HG03045 (cell line): ENCODE results near the gene PAQR7.

ENCODE experiments used
- ATAC-seq: cut with Tn5 transposase; IDR thresholded peaks from one replicate; pipeline ENCODE4 v1.9.1; 2021; ENCODE audit warnings: mild to moderate bottlenecking, moderate library complexity; ENCODE audit not compliant: unreplicated experiment

Gene PAQR7

GRCh38 chr1:25874635-25875153 lies 814 bp downstream of the PAQR7 start:
- ATAC-seq: no peak

GRCh38 chr1:25874209-25874608 lies 1.3 kb downstream of the PAQR7 start:
- ATAC-seq: no peak

DNA sequence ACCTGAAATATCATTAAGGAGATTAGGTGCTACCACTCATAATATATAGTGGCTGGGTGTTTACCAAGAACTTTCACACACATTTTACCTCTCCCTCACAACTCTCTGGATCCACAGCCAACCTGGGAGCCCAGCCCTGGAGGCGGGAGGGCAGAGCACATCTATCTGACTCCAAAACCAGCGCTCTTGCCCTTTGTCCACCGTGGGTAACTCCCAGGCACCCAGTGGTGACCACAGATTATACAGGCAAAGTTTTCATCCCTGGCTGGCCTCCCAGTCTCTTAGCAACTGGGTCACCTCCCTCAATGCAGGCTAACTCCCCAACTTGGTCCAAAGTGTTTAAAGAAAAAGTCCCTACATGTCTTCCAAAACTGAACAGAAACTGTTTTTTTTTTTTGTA lies 2.4 kb downstream of the PAQR7 start:
- no peak for ATAC-seq

- no peak for ATAC-seq
These were observed 2.8 kb downstream of the PAQR7 start for GRCh38 chr1:25872713-25873112.

DNA sequence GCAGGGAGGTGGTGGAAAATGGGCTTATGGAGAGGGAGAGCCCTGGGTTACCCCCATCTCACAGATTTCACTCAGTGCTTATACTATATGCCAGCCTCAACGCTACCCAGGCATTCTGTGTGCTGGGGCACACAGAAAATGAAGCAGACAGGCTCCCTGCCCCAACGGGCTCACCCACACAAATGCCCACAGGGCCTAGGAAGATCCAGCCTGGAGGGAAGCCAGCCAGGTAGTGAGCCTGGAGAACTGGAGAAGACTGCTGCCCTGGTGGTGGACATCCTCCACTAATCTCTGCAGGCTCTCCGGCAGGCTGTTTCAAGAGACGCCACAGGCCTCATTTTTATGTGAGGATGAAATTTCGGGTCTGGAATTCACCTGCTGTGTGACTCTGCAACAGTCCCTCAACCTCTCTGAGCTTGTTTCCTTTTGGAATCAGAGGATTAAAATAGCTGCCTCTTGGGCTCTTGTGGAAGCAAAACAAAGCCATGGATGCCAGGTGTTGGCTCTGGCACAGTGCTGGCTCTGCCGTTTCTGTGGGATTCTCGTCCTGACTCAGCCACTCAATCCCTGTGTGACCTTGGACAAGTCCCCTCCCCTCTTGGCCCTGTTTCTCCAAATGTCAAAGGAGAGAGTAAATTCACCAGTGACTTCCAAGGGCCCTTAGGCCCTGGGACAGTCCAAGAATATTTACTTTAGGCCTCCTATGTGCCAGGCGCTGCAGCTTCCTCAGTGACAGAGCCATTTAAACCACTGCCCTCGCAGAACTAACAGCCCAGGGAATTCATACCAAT lies 3.6 kb downstream of the PAQR7 start:
- no peak for ATAC-seq

DNA sequence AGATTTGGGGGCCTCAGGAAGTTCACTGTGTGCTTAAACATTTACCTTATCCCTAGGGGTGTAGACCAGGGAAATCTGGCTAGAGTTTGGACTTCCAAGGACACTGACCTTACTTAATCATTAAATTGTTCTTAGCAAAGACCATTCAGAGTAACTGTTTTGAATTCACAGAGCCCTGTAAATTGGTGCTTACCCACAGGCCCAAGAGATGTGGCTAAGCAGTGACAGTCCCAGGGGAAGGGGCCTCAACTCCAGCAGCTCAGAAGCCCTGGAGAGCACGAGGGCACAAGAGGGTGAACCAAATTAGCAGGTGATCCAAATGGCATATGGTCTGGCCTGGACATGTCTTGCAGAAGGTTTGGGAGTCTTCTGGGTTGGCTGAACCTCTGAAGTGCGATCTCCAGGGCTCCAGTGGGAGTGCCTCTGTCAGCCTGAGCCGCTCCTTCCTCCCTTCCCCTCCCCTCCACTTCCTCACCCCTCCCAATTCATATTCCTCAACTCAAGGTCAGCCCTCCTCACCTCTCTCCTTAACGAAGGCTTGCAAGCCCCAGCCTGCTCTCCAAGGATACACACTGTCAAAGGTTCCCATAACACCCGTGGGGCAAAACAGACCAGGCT lies 4.3 kb downstream of the PAQR7 start:
- ATAC-seq: no peak

DNA sequence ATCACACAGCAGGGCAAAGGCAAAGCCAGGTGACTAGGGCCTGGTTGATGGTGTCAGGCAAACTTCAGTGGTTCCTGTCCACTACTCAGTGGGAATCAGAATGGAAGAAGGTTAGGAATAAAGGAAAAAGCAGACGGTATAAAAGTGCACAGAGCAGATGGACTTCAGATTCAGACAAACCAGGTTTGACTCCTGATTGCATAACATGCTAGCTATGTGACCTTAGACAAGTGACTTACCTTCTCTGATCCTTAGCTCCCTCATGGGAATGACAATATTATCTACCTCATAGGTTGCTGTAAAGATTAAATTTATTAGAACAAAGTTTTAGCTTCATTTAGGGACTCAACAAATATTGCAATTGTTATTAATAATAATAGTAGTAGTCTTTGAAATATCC lies 4.9 kb downstream of the PAQR7 start:
- ATAC-seq: no peak

DNA sequence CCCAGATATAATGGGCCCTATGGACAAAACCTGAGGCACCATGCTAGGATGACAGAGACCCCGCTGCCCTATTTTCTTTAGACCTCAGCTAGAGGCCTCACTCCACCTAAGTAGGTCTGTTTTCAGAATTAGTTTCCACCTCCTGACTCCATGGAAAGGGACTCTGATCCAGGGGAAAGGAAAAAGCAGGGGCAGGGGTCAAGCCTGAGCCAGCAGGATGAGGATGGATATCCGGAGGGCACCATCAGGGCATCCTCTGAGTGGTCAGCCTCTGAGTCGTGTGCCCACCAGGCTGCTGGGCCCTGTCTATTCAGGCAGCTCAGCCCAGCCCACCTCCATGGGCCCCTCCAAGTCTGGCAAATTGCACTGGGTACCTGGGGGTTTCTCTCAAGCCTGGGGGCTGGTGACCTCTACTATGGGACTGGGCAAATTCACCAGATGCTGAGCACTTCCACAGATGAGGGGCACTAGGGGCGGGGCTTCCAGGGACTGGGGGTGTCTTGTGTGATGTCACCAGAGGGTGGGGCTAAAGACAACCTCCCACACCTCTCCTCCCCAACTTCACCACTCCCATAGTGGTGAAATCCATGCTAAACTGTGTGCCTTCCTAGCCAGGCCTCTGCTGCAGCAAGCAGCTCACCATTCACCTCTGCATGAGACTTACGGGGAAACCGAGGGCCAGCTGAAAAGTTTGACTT lies 5.5 kb downstream of the PAQR7 start:
- no peak for ATAC-seq

DNA sequence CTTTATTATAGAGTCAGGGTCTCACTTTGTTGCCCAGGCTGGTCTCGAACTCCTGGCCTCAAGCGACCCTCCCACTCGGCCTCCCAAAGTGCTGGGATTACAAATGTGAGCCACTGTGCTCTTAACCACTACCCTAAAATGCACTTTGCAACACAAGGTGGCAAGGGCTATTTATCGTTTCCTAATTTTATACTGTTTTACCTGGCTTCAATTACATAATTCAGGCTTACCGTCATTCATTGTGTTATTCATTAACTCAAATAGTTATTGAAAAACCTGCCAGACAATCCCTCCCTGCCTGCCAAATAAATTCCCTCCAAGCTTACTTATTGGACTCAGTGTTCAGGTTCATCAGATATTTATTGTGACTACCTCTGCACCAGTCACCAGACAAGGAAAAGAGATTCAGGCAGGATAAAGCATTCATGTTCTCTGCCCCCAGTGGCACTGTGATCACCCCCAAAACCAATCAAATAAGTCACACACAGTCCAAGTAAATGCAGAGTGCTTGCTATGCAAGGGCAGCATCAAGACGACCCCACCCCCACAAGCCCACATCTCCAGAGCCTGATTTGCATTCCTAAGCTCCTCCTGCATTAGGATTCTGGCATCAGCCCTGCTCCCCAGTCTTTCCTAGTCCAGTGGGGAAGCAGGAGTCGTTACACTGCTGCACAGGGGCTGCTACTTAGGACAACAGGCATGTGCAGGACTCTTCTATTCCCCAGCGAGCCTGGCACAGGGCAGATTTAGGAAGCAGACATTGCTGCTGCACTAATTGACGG lies 8.1 kb downstream of the PAQR7 start:
- ATAC-seq: no peak

DNA sequence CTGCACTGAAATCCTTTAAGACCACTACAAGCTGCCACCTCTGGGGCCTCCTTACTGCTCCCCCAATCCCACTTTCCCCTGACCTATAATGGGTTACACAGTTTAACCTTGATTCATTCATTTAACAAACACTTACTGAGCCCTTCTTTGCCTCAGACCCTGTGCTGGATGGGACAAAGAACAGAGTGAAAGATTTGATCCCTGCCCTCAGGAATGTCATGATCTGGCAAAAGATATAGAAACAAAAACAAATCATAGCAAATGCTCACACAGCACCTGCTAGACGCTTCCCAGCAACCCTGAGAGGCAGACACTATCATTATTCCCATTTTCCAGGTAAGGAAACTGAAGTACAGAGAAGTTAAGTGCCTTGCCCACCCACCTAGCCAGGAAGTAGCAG lies 9.2 kb downstream of the PAQR7 start:
- ATAC-seq: no peak

DNA sequence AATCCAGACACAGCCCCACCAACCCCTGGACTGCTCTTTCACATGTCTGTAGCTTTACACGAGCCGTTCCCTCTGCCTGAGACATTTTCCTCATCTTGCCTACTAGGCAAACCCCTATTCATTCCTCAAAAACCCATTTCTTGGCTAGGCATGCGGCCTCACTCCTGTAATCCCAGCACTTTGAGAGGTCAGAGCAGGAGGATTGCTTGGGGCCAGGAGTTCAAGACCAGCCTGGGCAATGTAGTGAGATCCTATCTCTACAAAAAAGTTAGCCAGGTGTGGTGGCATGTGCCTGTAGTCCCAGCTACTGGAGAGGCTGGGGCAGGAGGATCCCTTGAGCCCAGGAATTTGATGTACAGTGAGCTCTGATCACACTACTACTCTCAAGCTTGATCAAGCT lies 11.1 kb downstream of the PAQR7 start:
- no peak for ATAC-seq

- no peak for ATAC-seq
These were observed 11.8 kb downstream of the PAQR7 start for GRCh38 chr1:25863486-25864262.

GRCh38 chr1:25862785-25863485 lies 12.6 kb downstream of the PAQR7 start:
- ATAC-seq: no peak

- ATAC-seq: no peak
These were observed 13.9 kb downstream of the PAQR7 start for GRCh38 chr1:25861316-25862286.

DNA sequence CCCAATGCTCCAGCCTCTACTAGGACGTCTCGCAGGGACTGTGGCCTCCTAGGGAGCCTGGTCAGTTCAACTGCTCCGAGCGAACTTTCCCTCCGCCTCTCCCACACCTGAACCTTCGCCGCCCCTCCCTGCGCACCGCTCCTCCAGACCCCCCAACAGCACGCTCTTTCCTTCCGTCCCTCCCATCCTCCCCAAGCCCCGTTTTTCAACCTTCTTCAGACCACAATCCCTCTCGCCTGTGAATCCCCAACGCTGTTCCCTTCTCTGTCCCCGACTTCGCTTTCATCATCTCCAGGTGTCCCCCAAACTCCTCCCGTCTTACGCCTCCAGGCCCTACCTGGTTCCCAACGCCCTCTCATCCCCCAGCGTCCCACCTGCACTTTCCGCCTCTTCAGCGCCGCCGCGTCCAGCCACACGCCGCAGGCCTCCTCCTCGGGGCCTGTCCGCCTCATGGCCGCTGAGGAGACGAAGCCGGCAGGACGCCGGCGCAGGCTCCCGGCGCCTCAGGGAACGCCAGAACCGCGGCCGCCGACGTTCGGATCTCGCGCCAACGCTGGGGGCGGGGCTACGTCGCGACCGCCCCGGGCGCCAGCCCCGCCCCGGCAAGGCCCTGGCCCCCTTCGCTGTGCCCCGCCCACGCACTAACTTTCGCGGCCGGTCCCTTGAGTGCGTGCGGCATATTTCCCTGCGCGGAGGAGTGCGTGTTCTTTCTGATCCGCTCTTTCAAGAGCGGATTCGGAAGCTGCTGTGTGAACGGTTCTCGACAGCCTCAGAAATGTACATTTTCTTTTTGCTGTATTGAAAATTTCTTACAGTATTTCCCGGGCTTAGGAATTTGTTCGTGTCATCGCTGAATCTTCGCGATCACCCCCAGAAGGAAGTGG lies 16.4 kb downstream of the PAQR7 start, which contains the start of gene AUNIP:
AUNIP (minus strand) TSS at position 552 of the 884 bp plus-strand sequence; CDS start at position 452, 100 bp downstream.
- peak; percentile 85 for ATAC-seq

- no peak for ATAC-seq
These were observed 17.0 kb downstream of the PAQR7 start for GRCh38 chr1:25858494-25858893.

GRCh38 chr1:25856856-25857255 lies 18.7 kb downstream of the PAQR7 start:
- ATAC-seq: no peak
